Measurements from ENCODE around the gene PID1. TPM values are rescaled to one million over a fixed set of nuclear protein-coding genes. Genes with fewer than 3 reads are reported as not detected.

Gene PID1
- total RNA-seq, 1 donor from 2014 or later: 51.4 TPM

GRCh38 chr2:229181641-229182040, 89.4 kb downstream of the PID1 start:
- no peak for ATAC-seq
- TF ChIP-seq, protein P1, sequence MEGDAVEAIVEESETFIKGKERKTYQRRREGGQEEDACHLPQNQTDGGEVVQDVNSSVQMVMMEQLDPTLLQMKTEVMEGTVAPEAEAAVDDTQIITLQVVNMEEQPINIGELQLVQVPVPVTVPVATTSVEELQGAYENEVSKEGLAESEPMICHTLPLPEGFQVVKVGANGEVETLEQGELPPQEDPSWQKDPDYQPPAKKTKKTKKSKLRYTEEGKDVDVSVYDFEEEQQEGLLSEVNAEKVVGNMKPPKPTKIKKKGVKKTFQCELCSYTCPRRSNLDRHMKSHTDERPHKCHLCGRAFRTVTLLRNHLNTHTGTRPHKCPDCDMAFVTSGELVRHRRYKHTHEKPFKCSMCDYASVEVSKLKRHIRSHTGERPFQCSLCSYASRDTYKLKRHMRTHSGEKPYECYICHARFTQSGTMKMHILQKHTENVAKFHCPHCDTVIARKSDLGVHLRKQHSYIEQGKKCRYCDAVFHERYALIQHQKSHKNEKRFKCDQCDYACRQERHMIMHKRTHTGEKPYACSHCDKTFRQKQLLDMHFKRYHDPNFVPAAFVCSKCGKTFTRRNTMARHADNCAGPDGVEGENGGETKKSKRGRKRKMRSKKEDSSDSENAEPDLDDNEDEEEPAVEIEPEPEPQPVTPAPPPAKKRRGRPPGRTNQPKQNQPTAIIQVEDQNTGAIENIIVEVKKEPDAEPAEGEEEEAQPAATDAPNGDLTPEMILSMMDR (IDR thresholded peaks at IDR 0.05): no peak
- no peaks in the 10 kb centered on the region for H3K4me1 ChIP-seq
- DNase-seq: no peak
- H3K27ac ChIP-seq: no peak overlapping the region
- H3K4me3 ChIP-seq: no peak overlapping the region
- no peaks in the 10 kb centered on the region for H3K27me3 ChIP-seq
- H3K36me3 ChIP-seq: no peaks in the 10 kb centered on the region
- H3K9me3 ChIP-seq: no peaks in the 10 kb centered on the region
- intact Hi-C loops (cut with DNase I): no loop called here

DNA sequence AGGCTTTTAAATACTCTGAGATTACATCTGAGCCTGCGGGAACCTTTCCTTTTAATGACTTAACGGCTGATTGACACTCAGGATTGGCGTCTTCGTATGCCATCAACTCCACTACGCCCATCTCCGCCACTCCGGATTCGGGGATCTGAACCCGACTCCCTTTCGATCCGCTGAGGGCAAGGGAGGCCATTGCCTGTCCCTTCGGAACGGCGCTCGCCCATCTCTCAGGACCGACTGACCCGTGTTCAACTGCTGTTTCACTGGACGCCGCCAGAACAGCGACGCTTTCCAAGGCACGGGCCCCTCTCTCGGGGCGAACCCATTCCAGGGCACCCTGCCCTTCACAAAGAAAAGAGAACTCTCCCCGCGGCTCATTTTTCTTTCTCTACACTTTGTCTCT, 90.4 kb downstream of the PID1 start:
- TF ChIP-seq, protein P1 (IDR thresholded peaks at IDR 0.05): no peak
- H3K27me3 ChIP-seq: no peaks in the 10 kb centered on the region
- H3K9me3 ChIP-seq: no peaks in the 10 kb centered on the region
- H3K36me3 ChIP-seq: no peaks in the 10 kb centered on the region
- intact Hi-C loops (cut with DNase I): no loop called here
- no peak overlapping the region for H3K4me3 ChIP-seq
- no peaks in the 10 kb centered on the region for H3K4me1 ChIP-seq
- ATAC-seq (no peak), DNase-seq (no peak)
- H3K27ac ChIP-seq: no peak overlapping the region

GRCh38 chr2:229179628-229180027, 91.5 kb downstream of the PID1 start:
- intact Hi-C loops (cut with DNase I): no loop called here
- TF ChIP-seq, protein P1 (IDR thresholded peaks at IDR 0.05): no peak
- no peak overlapping the region for H3K27ac ChIP-seq
- no peaks in the 10 kb centered on the region for H3K36me3 ChIP-seq
- H3K9me3 ChIP-seq: no peaks in the 10 kb centered on the region
- ATAC-seq (no peak), DNase-seq (no peak)
- H3K4me3 ChIP-seq: no peak overlapping the region
- no peaks in the 10 kb centered on the region for H3K4me1 ChIP-seq
- H3K27me3 ChIP-seq: no peaks in the 10 kb centered on the region

DNA sequence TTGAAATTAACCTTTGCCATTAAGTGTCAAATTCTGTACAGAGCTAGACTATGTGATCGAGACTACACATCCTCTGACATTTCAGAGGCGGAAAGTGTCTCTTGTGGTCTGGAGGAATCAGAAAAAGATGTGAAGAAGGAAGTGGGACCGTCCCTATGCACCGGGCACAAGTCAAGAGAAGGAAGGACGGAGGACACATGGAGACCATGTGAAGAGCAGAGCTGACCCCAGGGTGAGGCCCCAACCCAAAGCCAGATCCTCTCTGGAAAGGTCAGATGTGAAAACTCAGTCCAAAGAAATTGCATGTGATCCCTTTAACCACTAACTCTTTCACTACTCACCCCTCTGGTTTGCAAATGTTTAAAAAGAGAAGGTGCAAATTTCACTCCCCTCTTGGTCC, 92.4 kb downstream of the PID1 start:
- ATAC-seq: no peak
- no peaks in the 10 kb centered on the region for H3K27me3 ChIP-seq

GRCh38 chr2:229178117-229178516, 93.0 kb downstream of the PID1 start:
- no peak for ATAC-seq

More for the DNA sequence above, 92.4 kb downstream of the PID1 start:
- no peak overlapping the region for H3K4me3 ChIP-seq
- H3K27ac ChIP-seq: no peak overlapping the region
- no peak for DNase-seq
- TF ChIP-seq, protein P1 (IDR thresholded peaks at IDR 0.05): no peak
- no peaks in the 10 kb centered on the region for H3K9me3 ChIP-seq
- no peaks in the 10 kb centered on the region for H3K36me3 ChIP-seq
- intact Hi-C loops (cut with DNase I): no loop called here
- H3K4me1 ChIP-seq: no peaks in the 10 kb centered on the region

More at GRCh38 chr2:229178117-229178516, 93.0 kb downstream of the PID1 start:
- no peak overlapping the region for H3K4me3 ChIP-seq
- no peak overlapping the region for H3K27ac ChIP-seq
- H3K9me3 ChIP-seq: no peaks in the 10 kb centered on the region
- no peaks in the 10 kb centered on the region for H3K4me1 ChIP-seq
- intact Hi-C loops (cut with DNase I): no loop called here
- no peaks in the 10 kb centered on the region for H3K27me3 ChIP-seq
- TF ChIP-seq, protein P1 (IDR thresholded peaks at IDR 0.05): no peak
- no peaks in the 10 kb centered on the region for H3K36me3 ChIP-seq
- DNase-seq: no peak
